Tibial nerve (tissue), 4 donors: ENCODE data around the gene PCNX2. TPM values are rescaled to one million over a fixed set of nuclear protein-coding genes. Genes with fewer than 3 reads are reported as not detected.

ENCODE experiments used
- DNase-seq, 2 donors: peaks; one replicate each; pipeline ENCODE4 v3.0.0-alpha.2; 2019; ENCODE audit warnings: low spot score in 2 of 2
- H3K27ac ChIP-seq, 4 donors: fragments of 200-600 bp; sonication (generic) in 3 of 4; one replicate each; pipeline ENCODE4 v1.5.1; 2017 to 2019; ENCODE audit warnings: mild to moderate bottlenecking in 1 of 4
- H3K27me3 ChIP-seq, 2 donors: fragments of 200-600 bp; sonication (generic) in 1 of 2; one replicate each; pipeline versions ENCODE4 v1.5.1 to v1.6.0; 2017 to 2019
- H3K36me3 ChIP-seq, 3 donors: fragments of 200-600 bp; sonication (generic); one replicate each; pipeline ENCODE4 v1.5.1; 2018 to 2019
- H3K4me1 ChIP-seq, 4 donors: fragments of 200-600 bp; sonication (generic) in 3 of 4; one replicate each; pipeline ENCODE4 v1.5.1; 2017 to 2019
- H3K4me3 ChIP-seq, 4 donors: fragments of 200-600 bp; sonication (generic) in 3 of 4; one replicate each; pipeline ENCODE4 v1.5.1; 2017 to 2019; ENCODE audit warnings: mild to moderate bottlenecking in 1 of 4, moderate library complexity in 1 of 4
- H3K9me3 ChIP-seq, 4 donors: fragments of 200-600 bp; sonication (generic) in 3 of 4; one replicate each; pipeline ENCODE4 v1.5.1; 2017 to 2019
- EP300 ChIP-seq, 2 donors: sonication (generic); formaldehyde crosslinking; IDR thresholded peaks; one replicate each; pipeline ENCODE4 v1.6.1; 2017; ENCODE audit warnings: antibody characterized with exemption in 2 of 2, mild to moderate bottlenecking in 1 of 2
- POLR2A ChIP-seq, 2 donors: fragments of 450-650 bp; IDR thresholded peaks; one replicate each; pipeline ENCODE4 v1.6.1; 2017; ENCODE audit warnings: antibody characterized with exemption in 2 of 2, mild to moderate bottlenecking in 2 of 2, moderate library complexity in 2 of 2
- WGBS, 2 donors: methylation state at CpG; one replicate each; pipeline ENCODE4 v1.1.5; 2018; 5-methylcytosine and 5-hydroxymethylcytosine counted together
- total RNA-seq, 4 donors: library from RNA; depleted of rRNA; stranded (reverse); fragments of >200 nt; gene quantifications; one replicate each; pipeline ENCODE4 v1.1.0, GENCODE V29; 2016
- TF ChIP-seq, protein P1 (sequence below), 5 experiments: fragments of 200-600 bp in 3 of 5; fragments of 450-650 bp in 2 of 5; sonication (generic) in 3 of 5; IDR thresholded peaks; one replicate each; pipeline ENCODE4 v1.5.1; 2016 to 2019; ENCODE audit warnings: antibody characterized with exemption in 5 of 5, mild to moderate bottlenecking in 3 of 5, moderate library complexity in 2 of 5

Gene PCNX2
- total RNA-seq, 4 donors from 2014 or later: 10.2 to 32.1 (median 19.2) TPM

DNA sequence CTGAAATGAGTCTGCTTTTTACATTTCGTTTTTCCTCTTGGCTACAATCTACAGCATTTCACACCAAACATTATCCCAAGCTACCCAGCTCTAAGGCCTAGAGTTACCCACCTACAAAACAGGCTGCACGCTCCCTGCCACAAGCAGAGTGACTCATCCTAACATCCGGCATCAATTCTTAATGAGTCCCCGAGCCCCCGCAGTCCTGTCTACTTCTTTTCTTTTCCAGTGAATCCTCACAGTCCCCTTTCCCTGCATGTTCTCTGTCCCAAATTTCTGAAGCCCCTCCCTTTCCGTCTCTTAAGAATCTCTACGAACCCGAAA is 650 bp downstream of the PCNX2 start:
- Histone ChIP-seq H3K4me3 (peak overlapping the region; percentile 44 to 76 (median 57)), H3K27me3 (peaks cover 0 to 4% of the 10 kb centered on the region in 2 donors), H3K36me3 (no peaks in the 10 kb centered on the region), H3K27ac (peak overlapping the region in 3 of 4 donors; percentile 56 to 68 (median 60)), H3K4me1 (peaks cover 0 to 15% (median 2%) of the 10 kb centered on the region in 4 donors), H3K9me3 (no peaks in the 10 kb centered on the region)
- 7 to 8% methylated on average over 8 of the region's 8 CpGs for WGBS, 2 donors
- no peak for DNase-seq
- TF ChIP-seq EP300 (IDR thresholded peaks at IDR 0.05) (no peak), POLR2A (IDR thresholded peaks at IDR 0.05) (no peak)
- TF ChIP-seq, protein P1, sequence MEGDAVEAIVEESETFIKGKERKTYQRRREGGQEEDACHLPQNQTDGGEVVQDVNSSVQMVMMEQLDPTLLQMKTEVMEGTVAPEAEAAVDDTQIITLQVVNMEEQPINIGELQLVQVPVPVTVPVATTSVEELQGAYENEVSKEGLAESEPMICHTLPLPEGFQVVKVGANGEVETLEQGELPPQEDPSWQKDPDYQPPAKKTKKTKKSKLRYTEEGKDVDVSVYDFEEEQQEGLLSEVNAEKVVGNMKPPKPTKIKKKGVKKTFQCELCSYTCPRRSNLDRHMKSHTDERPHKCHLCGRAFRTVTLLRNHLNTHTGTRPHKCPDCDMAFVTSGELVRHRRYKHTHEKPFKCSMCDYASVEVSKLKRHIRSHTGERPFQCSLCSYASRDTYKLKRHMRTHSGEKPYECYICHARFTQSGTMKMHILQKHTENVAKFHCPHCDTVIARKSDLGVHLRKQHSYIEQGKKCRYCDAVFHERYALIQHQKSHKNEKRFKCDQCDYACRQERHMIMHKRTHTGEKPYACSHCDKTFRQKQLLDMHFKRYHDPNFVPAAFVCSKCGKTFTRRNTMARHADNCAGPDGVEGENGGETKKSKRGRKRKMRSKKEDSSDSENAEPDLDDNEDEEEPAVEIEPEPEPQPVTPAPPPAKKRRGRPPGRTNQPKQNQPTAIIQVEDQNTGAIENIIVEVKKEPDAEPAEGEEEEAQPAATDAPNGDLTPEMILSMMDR (IDR thresholded peaks at IDR 0.05): no peak

DNA sequence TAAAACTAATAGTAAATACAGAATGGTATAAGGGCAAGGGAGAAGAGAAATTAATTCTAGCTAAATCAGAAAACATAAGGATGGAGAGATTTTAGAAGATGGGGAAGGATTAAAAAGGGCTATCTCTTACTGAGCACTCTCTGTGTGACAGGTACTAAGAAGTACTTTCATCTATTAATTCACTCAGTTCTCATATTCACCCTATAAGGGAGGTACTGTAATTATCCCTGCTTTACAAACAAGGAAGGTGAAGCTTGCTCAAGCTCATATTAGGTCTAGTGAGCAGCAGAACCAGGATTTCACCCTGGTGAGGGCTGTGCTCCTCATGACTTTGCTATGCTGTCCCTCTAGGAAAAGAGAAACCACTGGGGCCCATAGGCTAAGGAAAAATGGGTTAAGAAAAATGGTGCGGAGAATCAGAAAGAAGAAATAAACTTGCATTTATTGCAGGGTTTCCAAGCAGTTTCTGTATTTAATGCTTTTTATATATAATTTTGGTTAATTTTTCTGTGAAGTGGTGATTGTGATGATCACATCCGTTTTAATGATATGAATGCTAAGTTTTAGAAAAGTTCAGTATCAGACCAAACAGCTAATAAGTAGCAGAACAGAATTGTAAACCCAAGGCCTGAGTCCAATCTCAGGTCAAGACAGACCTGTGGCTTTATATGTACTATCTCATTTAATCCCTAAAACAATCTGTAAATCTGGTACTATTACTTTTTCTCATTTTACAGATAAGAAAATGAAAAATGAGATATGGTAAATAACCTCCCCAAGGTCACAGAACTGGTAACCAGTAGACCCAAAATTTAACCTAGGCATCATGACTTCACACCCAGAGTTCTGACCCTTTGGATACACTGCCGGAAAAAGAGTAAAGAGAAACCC is 1.7 kb downstream of the PCNX2 start:
- 93 to 94% methylated on average over 3 of the region's 3 CpGs for WGBS, 2 donors
- H3K4me1 ChIP-seq: peaks cover 0 to 15% (median 2%) of the 10 kb centered on the region in 4 donors
- no peak for TF ChIP-seq POLR2A (IDR thresholded peaks at IDR 0.05)
- TF ChIP-seq, protein P1 (IDR thresholded peaks at IDR 0.05): no peak
- no peak for TF ChIP-seq EP300 (IDR thresholded peaks at IDR 0.05)
- H3K9me3 ChIP-seq: no peaks in the 10 kb centered on the region
- no peak overlapping the region for H3K4me3 ChIP-seq
- H3K27ac ChIP-seq: no peak overlapping the region
- H3K27me3 ChIP-seq: peaks cover 0 to 4% of the 10 kb centered on the region in 2 donors
- H3K36me3 ChIP-seq: no peaks in the 10 kb centered on the region
- DNase-seq: no peak

DNA sequence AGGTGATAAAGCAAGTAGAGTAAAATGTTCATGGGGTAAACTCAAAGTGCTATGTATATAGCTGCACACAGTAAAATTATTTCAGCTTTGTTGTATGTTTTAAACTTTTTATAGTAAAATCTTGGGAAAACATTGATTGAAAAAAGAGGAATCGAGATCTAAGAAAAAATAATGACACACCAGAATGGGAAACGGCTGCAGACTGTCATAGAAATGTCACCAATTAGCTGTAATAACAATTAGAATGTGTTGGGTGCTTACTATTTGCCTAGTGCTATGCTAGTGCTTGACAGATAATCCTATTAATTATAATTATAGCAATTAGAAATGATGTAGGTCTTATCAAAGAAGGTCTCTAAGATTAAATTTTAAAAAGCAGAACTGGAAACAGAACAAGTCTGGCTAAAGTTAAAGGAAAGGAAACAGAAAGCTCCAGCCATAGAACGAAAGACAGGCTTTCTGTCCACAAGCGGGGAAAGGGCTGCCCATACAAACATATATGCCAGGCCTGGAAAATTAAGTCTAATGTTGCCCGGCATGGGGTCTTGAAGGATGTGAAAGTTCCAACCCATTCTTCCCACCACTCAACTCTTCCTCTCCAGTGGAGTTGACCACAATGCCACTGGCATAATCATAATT is 5.0 kb downstream of the PCNX2 start:
- WGBS, 2 donors: 47 to 63% methylated on average over 5 of the region's 5 CpGs
- TF ChIP-seq, protein P1 (IDR thresholded peaks at IDR 0.05): no peak
- TF ChIP-seq EP300 (IDR thresholded peaks at IDR 0.05) (no peak), POLR2A (IDR thresholded peaks at IDR 0.05) (no peak)

DNA sequence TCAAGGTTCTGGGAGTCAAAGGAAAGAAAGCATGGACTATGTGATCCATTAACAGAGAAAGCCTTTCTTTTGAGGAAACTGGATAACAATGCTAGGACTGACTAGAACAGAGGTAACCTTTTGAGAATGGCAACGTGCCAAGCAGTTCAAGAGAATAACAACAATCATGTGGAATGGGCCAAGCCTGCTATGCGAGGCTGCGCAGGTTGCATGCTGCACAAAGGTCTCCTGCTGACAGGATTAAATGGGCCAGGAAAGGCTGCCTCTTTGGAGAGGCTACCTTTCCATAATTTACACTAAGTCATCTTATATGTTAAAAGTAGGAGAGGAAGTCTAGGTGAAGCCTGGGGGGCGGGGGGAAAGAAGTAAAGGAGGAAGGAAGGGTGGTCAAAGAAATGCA is 5.8 kb downstream of the PCNX2 start:
- 64 to 73% methylated on average over 4 of the region's 4 CpGs for WGBS, 2 donors

More for the DNA sequence above, 5.0 kb downstream of the PCNX2 start:
- no peak for DNase-seq
- Histone ChIP-seq H3K27me3 (no peaks in the 10 kb centered on the region), H3K9me3 (no peaks in the 10 kb centered on the region), H3K4me1 (peaks cover 0 to 10% (median 2%) of the 10 kb centered on the region in 4 donors), H3K27ac (peak overlapping the region in 1 of 4 donors; percentile 6), H3K36me3 (no peaks in the 10 kb centered on the region), H3K4me3 (no peak overlapping the region)

More for the DNA sequence above, 5.8 kb downstream of the PCNX2 start:
- TF ChIP-seq, protein P1 (IDR thresholded peaks at IDR 0.05): no peak
- no peak for TF ChIP-seq EP300 (IDR thresholded peaks at IDR 0.05)
- no peak for TF ChIP-seq POLR2A (IDR thresholded peaks at IDR 0.05)
- H3K4me1 ChIP-seq: peaks cover 0 to 2% (median under 1%) of the 10 kb centered on the region in 4 donors
- DNase-seq: no peak
- no peaks in the 10 kb centered on the region for H3K9me3 ChIP-seq
- no peaks in the 10 kb centered on the region for H3K27me3 ChIP-seq
- H3K4me3 ChIP-seq: no peak overlapping the region
- no peak overlapping the region for H3K27ac ChIP-seq
- no peaks in the 10 kb centered on the region for H3K36me3 ChIP-seq
